BJ (cell line): ENCODE measurements around the gene DNAJC4. TPM values are rescaled to one million over a fixed set of nuclear protein-coding genes. Genes with fewer than 3 reads are reported as not detected.

ENCODE experiments used
- CTCF ChIA-PET: fragments of 350-600 bp; formaldehyde crosslinking; extraction: SDS; loops from one replicate; lab custom pipeline; 2021; ENCODE audit warnings: antibody characterized with exemption, inconsistent platforms; lab: Yijun Ruan, JAX
- POLR2A ChIA-PET: fragments of 300-600 bp; sonication (Branson Sonifier 250); formaldehyde crosslinking; extraction: SDS; loops from one replicate; lab custom pipeline; 2021; ENCODE audit warnings: antibody characterized with exemption; lab: Charles Lee
- DNase-seq: peaks from one replicate; pipeline ENCODE4 v3.0.0-alpha.2; 2011; ENCODE audit warnings: low read depth
- H3K27me3 ChIP-seq: 2 replicates; pipeline ENCODE4 v1.6.0; 2011; ENCODE audit warnings: low read length; ENCODE audit not compliant: control insufficient read depth, insufficient read depth
- H3K36me3 ChIP-seq: 2 replicates; pipeline ENCODE4 v1.5.1; 2011; ENCODE audit warnings: low read length; ENCODE audit not compliant: control insufficient read depth, insufficient read depth
- H3K4me3 ChIP-seq: 2 replicates; pipeline ENCODE4 v1.5.1; 2011; ENCODE audit warnings: low read depth, mild to moderate bottlenecking, control low read depth, low read length
- polyA plus RNA-seq: library from polyadenylated mRNA; depleted of rRNA; stranded (reverse); fragments of >200 nt; gene quantifications from 2 replicates; pipeline ENCODE4 v1.2.3, GENCODE V29; 2011
- TF ChIP-seq, protein P1 (sequence below): IDR thresholded peaks from 2 replicates; pipeline ENCODE4 v1.5.1; 2011; ENCODE audit warnings: low read depth, mild to moderate bottlenecking, control low read depth, inconsistent platforms, low read length, moderate library complexity; ENCODE audit not compliant: insufficient read depth

DNAJC4 gene
- polyA plus RNA-seq, 1 experiment, result 42.1 TPM

DNA sequence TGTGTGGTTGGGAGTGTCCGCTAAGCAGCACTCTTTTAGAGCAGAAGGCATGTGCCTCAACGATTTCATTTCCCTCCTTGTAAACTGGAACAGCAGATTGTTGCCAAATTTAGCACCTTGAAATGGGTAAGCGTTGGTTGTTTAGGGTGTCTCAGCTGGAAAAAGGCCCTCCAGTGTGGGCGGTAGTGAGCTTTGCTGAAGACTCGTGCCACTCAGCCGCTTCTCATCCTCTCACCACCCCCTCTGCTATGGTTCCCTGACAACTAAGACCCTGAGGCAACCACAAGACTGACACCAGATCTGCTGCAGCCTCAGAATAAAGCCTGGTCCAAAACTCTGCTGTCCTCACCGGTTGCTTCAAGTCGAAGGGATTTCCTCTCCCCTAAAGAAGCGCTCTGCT lies 33.7 kb upstream of the DNAJC4 start:
- no peak for DNase-seq
- ChIA-PET CTCF (interaction anchor here (2.0 to 2.2 kb wide), 2 partner anchors 11 to 105 kb away, joined by 6 to 11 read pairs; partner anchors contain the start of gene STIP1), POLR2A (no interaction called here)
- H3K4me3 ChIP-seq, result no peak overlapping the region
- peaks cover 36% of the 10 kb centered on the region for H3K36me3 ChIP-seq
- no peaks in the 10 kb centered on the region for H3K27me3 ChIP-seq
- TF ChIP-seq, protein P1, sequence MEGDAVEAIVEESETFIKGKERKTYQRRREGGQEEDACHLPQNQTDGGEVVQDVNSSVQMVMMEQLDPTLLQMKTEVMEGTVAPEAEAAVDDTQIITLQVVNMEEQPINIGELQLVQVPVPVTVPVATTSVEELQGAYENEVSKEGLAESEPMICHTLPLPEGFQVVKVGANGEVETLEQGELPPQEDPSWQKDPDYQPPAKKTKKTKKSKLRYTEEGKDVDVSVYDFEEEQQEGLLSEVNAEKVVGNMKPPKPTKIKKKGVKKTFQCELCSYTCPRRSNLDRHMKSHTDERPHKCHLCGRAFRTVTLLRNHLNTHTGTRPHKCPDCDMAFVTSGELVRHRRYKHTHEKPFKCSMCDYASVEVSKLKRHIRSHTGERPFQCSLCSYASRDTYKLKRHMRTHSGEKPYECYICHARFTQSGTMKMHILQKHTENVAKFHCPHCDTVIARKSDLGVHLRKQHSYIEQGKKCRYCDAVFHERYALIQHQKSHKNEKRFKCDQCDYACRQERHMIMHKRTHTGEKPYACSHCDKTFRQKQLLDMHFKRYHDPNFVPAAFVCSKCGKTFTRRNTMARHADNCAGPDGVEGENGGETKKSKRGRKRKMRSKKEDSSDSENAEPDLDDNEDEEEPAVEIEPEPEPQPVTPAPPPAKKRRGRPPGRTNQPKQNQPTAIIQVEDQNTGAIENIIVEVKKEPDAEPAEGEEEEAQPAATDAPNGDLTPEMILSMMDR, result no peak

DNA sequence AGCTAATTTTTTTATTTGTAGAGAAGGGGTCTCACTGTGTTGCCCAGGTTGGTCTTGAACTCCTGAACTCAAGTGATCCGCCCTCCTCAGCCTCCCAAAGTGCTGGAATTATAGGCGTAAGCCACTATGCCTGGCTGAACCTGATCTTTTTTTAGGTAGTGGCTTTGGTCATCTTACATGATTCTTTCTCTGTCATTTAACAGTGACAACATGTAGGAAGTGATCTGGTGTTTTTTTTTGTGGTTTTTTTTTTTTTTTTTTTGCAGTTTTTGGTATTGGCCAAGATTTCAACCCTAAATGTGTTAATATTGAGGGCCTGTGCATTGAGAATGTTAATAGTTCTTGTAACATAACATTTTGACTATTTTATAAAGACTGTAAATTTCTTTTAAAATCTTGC lies 31.8 kb upstream of the DNAJC4 start:
- H3K27me3 ChIP-seq, result no peaks in the 10 kb centered on the region
- peaks cover 36% of the 10 kb centered on the region for H3K36me3 ChIP-seq
- DNase-seq, result no peak
- ChIA-PET POLR2A (no interaction called here), CTCF (no interaction called here)
- H3K4me3 ChIP-seq, result no peak overlapping the region
- TF ChIP-seq, protein P1, result no peak

DNA sequence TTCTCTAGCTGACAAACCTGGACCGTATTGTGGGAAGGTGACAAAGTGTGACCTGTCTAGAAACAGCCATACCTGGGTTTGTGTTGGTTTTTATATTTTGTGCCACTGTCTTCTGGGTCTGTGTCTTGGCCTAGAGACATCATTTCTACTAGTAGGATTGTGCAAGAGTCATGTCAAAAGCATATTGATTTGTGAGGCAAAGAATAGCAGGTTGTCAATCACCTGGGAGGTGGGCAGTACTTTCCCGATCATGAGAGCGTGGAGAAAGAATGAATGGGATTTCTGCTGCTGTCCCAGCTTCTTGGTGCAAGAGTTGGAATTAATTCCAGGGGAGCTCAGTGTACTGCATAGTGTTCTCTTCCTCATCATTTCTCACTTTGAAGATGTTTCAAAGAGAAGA lies 28.8 kb upstream of the DNAJC4 start:
- POLR2A ChIA-PET, result no interaction called here
- Histone ChIP-seq H3K36me3 (peaks cover 36% of the 10 kb centered on the region), H3K27me3 (no peaks in the 10 kb centered on the region), H3K4me3 (no peak overlapping the region)
- no peak for DNase-seq
- TF ChIP-seq, protein P1, result no peak
- CTCF ChIA-PET, result interaction anchor here (16.6 kb wide), 1 partner anchor 101 kb away, joined by 229 read pairs; the partner anchor contains the start of genes CATSPERZ and ESRRA

DNA sequence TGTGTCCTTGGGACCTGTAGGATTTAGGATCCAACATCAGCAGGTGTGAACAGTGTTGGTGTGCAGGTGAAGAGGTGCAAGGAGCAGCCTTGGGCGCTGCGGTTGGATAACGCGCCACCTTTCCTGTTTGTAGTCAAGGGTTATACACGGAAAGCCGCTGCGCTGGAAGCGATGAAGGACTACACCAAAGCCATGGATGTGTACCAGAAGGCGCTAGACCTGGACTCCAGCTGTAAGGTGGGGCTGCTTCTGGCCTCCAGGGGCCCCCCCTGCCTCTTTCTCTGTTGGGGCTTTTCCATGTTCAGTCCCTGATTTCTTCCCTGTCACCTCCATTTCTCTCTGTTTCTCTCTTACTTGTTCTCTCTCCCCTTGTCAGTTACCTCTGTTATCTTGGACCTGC lies 27.4 kb upstream of the DNAJC4 start:
- ChIA-PET CTCF (interaction anchor here (0.6 to 16.6 kb wide), 5 partner anchors 9 to 100 kb away, joined by 3 to 229 read pairs (median 6); partner anchors contain the start of genes CATSPERZ and ESRRA), POLR2A (no interaction called here)
- no peak for DNase-seq
- H3K4me3 ChIP-seq, result no peak overlapping the region
- H3K36me3 ChIP-seq, result peaks cover 29% of the 10 kb centered on the region
- TF ChIP-seq, protein P1, result no peak
- H3K27me3 ChIP-seq, result no peaks in the 10 kb centered on the region

DNA sequence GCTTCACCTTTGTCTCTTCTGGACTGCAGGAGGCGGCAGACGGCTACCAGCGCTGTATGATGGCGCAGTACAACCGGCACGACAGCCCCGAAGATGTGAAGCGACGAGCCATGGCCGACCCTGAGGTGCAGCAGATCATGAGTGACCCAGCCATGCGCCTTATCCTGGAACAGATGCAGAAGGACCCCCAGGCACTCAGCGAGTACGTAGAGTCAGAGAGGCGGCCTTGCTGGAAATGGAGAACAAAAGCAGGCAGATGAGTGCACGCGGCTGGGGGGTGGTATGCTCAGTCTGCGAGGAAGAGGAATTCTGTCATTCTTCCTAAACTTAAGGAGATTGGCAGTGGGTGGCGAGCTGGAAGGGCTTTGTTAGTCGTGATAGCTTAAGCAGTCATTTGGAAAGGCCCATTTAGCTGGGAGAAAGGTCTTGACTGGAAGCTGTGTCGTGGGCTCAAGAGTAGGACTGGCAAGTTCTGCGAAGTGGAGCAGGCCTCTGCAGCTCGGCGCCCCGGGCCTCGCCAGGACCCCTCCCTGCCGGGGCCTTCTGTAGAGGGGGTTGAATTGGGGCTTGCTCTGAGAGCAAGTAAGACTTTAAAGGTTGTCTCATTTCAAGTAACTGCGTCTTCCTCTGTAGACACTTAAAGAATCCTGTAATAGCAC lies 26.8 kb upstream of the DNAJC4 start:
- TF ChIP-seq, protein P1, result no peak
- POLR2A ChIA-PET, result no interaction called here
- Histone ChIP-seq H3K36me3 (peaks cover 29% of the 10 kb centered on the region), H3K4me3 (no peak overlapping the region), H3K27me3 (no peaks in the 10 kb centered on the region)
- DNase-seq, result no peak
- CTCF ChIA-PET, result interaction anchor here (0.6 to 16.6 kb wide), 15 partner anchors 10 to 193 kb away, joined by 3 to 229 read pairs (median 9); partner anchors contain the start of genes CATSPERZ, ESRRA, PLCB3 and PPP1R14B
